Esophagus muscularis mucosa (tissue), 3 donors: ENCODE measurements around the gene PIK3R6.
"Not testable (repeated sequence)": the region's sequence is repeated elsewhere in the genome, so short reads cannot be mapped to it uniquely, and the experiment has no call there.

ENCODE experiments used
- POLR2A ChIP-seq: fragments of 450-650 bp; IDR thresholded peaks from one replicate; pipeline ENCODE4 v1.6.1; 2017; ENCODE audit warnings: antibody characterized with exemption, moderate library complexity, mild to moderate bottlenecking, low read depth
- POLR2AphosphoS5 ChIP-seq, 2 donors: sonication (generic); formaldehyde crosslinking; IDR thresholded peaks; one replicate each; pipeline ENCODE4 v1.6.1; 2017; ENCODE audit warnings: antibody characterized with exemption in 2 of 2
- TF ChIP-seq, protein P1 (sequence below), 3 experiments: fragments of 200-600 bp in 2 of 3; fragments of 450-650 bp in 1 of 3; sonication (generic) in 2 of 3; IDR thresholded peaks; one replicate each; pipeline ENCODE4 v1.5.1; 2017 to 2019; ENCODE audit warnings: antibody characterized with exemption in 3 of 3, mild to moderate bottlenecking in 2 of 3, moderate library complexity in 1 of 3

DNA sequence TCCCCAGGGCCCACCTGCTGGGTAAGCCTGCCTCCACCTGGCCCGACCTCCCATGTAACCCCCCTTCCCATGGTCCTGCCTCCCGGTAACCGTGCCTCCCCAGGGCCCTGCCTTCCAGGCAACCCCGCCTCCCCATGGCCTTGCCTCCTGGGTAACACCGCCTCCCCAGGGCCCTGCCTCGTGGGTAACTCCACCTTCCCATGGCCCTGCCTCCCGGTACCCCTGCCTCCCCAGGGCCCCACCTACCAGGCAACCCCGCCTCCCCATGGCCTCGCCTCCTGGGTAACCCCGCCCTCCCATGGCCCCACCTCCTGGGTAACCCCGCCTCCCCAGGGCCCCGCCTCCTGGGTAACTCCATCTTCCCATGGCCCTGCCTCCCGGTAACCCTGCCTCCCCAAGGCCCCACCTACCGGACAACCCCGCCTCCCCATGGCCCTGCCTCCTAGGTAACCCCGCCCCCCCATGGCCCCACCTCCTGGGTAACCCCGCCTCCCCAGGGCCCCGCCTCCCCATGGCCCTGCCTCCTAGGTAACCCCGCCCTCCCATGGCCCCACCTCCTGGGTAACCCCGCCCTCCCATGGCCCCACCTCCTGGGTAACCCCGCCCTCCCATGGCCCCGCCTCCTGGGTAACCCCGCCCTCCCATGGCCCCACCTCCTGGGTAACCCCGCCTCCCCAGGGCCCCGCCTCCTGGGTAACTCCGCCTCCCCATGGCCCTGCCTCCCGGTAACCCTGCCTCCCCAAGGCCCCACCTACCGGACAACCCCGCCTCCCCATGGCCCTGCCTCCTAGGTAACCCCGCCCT is 17.9 kb upstream of the PIK3R6 start:
- TF ChIP-seq POLR2A; POLR2AphosphoS5 (IDR thresholded peaks at IDR 0.05): not testable (repeated sequence)
- TF ChIP-seq, protein P1, sequence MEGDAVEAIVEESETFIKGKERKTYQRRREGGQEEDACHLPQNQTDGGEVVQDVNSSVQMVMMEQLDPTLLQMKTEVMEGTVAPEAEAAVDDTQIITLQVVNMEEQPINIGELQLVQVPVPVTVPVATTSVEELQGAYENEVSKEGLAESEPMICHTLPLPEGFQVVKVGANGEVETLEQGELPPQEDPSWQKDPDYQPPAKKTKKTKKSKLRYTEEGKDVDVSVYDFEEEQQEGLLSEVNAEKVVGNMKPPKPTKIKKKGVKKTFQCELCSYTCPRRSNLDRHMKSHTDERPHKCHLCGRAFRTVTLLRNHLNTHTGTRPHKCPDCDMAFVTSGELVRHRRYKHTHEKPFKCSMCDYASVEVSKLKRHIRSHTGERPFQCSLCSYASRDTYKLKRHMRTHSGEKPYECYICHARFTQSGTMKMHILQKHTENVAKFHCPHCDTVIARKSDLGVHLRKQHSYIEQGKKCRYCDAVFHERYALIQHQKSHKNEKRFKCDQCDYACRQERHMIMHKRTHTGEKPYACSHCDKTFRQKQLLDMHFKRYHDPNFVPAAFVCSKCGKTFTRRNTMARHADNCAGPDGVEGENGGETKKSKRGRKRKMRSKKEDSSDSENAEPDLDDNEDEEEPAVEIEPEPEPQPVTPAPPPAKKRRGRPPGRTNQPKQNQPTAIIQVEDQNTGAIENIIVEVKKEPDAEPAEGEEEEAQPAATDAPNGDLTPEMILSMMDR (IDR thresholded peaks at IDR 0.05), result not testable (repeated sequence)
